GM21723 (cell line): ENCODE data around the gene PFN1.
"Not testable (repeated sequence)": the region's sequence is repeated elsewhere in the genome, so short reads cannot be mapped to it uniquely, and the experiment has no call there.

Experiments
- ATAC-seq: cut with Tn5 transposase; IDR thresholded peaks from one replicate; pipeline ENCODE4 v1.9.1; 2021; ENCODE audit warnings: mild to moderate bottlenecking, moderate library complexity; ENCODE audit not compliant: unreplicated experiment

Gene PFN1

DNA sequence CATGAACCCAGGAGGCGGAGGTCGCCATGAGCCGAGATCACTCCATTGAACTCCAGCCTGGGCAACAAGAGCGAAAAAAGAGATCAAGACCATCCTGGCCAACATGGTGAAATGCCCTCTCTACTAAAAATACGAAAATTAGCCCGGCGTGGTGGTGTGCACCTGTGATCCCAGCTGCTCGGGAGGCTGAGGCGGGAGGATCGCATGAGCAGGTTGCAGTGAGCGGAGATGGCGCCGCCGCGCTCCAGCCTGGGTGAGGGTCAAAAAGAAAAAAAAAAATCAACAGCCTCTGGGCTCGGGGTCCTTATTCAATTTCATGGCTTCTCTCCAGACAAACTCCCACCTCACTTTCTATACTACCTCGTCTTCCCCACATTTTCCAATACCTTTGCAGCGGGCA lies 19.4 kb downstream of the PFN1 start:
- no peak for ATAC-seq

GRCh38 chr17:4926577-4927335 lies 21.6 kb downstream of the PFN1 start:
- not testable (repeated sequence) for ATAC-seq

GRCh38 chr17:4921320-4921719 lies 27.0 kb downstream of the PFN1 start:
- no peak for ATAC-seq

DNA sequence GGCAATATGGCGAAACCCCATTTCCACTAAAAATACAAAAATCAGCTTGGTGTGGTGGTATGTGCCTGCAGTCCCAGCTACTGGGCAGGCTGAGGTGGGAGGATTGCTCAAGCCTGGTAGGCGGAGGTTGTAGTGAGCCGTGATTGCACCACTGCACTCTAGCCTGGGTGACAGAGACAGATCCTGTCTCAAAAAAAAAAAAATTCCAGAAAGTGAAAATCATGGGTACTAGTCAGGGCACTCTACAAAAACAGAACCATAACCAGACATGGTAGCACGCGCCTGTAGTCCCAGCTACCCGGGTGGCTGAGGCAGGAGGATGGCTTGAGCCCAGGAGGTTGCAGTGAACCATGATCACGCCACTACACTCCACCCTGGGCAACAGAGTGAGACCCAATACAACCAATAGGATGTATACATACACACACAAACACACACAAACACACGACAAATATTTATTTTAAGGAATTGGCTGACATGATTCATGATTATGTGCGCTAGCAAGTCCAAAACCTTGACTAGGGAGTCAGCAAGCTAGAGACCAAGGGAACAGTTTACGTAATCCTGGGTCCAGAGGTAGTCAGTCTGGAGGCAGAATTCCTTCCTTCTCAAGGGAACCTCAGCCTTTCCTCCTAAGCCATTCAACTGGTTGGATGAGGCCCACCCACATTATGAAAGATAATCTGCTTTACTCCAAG lies 27.8 kb downstream of the PFN1 start:
- no peak for ATAC-seq

GRCh38 chr17:4919511-4920047 lies 28.8 kb downstream of the PFN1 start:
- ATAC-seq: no peak

DNA sequence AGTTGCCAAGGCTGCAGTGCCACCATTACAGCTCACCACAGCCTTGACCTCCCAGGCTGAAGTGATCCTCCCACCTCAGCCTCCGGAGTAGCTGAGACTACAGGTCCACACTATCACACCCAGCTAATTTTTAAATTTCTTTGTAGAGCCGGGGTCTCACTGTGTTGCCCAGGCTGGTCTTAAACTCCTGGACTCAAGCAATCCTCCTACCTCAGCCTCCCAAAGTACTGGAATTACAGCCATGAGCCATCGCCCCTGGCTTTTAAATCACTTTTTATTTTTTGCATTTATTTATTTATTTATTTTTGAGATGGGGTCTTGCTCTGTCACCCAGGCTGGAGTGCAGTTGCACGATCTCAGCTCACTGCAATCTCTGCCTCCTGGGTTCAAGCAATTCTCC lies 33.8 kb downstream of the PFN1 start:
- not testable (repeated sequence) for ATAC-seq

GRCh38 chr17:4913994-4914393 lies 34.3 kb downstream of the PFN1 start:
- no peak for ATAC-seq

DNA sequence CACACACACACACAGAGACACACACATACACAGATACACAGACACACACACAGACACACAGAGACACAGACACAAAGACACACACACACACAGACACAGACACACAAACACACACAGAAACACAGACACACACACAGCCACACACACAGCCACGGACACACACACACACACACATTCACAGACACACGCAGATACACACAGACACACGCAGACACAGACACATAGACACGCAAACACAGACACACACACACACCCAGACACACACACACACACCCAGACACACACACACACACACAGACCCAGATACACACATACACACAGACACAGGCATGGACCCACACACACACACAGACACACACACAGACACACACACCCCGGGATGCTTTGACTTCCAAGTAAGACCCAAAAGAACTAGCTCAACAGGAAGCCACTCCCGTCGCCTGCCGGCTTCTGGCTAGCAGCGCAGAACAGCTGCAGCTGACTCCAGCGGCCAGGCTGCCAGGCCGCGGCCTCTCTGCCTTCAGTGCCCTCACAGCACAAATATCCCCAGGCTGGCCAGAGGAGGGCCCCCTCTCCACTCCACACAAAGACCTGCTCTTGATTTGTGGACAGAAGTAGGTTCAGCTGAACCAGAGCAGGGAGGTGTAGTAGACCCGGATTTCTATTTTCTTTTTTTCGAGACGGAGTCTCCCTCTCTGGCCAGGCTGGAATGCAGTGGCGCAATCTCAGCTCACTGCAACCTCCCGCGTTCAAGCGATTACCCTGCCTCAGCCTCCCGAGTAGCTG lies 39.4 kb downstream of the PFN1 start:
- ATAC-seq: no peak

GRCh38 chr17:4908301-4908700 lies 40.0 kb downstream of the PFN1 start:
- no peak for ATAC-seq

- ATAC-seq: not testable (repeated sequence)
Observed at GRCh38 chr17:4906642-4907041, 41.7 kb downstream of the PFN1 start.

- peak; percentile 43 for ATAC-seq
Observed at GRCh38 chr17:4903051-4903818, 45.1 kb downstream of the PFN1 start, which contains the start of gene CHRNE. Gene CHRNE (minus strand): TSS chr17:4903098. CDS start chr17:4903063, 35 bp downstream.

DNA sequence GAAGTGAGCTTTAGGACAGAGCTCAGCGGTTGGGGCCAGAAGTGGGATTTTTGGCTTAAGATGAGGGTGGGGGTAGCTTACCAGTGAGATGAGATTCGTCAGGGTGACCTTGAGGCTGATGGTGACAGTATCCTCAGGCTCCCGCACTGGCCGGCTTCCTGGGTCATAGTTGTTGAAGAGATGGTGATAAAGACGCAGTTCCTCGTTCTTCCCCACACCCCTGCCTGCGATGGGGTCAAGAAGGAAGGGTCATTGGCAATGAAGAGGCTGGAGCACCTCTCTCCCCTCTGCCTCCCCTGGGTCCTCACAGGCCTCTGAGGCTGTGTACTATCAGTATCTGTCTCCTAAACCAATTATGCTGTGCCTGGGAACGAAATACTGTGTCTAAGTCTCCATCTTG lies 45.8 kb downstream of the PFN1 start:
- no peak for ATAC-seq

DNA sequence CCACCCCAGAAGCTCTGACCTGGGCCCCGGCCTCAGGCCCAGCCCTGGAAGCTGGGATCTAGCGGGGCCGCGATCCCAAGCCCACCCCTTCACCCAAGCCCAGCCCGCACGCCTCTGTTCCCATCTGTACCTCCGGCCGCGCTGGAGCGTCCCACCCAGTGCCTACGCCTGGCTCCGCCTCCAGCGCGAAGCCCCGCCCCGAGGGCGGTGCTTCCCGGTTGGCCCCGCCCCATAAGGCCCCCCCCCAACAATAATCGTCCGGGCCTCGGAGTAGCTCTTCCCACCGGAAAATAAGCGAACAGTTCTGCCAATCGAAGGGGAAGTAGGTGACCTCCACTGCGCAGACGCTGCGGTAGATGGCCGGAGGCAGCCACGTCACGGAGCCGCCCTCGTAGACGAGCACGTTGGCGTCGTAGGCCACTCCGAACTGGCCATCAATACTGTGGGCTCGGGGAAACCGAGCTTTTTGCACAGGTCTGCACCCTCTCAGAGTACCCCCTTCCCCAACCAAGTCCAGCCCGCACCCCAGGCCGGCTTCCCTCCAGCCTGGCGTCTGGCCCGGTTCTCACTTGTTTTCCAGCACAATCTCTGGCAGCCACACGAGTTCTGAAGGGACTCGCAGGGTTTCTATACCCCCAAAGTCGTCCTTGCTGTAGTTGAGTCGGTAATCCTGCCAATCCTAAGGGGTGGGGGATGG lies 46.5 kb downstream of the PFN1 start:
- no peak for ATAC-seq

GRCh38 chr17:4901108-4901647 lies 47.2 kb downstream of the PFN1 start:
- ATAC-seq: no peak

DNA sequence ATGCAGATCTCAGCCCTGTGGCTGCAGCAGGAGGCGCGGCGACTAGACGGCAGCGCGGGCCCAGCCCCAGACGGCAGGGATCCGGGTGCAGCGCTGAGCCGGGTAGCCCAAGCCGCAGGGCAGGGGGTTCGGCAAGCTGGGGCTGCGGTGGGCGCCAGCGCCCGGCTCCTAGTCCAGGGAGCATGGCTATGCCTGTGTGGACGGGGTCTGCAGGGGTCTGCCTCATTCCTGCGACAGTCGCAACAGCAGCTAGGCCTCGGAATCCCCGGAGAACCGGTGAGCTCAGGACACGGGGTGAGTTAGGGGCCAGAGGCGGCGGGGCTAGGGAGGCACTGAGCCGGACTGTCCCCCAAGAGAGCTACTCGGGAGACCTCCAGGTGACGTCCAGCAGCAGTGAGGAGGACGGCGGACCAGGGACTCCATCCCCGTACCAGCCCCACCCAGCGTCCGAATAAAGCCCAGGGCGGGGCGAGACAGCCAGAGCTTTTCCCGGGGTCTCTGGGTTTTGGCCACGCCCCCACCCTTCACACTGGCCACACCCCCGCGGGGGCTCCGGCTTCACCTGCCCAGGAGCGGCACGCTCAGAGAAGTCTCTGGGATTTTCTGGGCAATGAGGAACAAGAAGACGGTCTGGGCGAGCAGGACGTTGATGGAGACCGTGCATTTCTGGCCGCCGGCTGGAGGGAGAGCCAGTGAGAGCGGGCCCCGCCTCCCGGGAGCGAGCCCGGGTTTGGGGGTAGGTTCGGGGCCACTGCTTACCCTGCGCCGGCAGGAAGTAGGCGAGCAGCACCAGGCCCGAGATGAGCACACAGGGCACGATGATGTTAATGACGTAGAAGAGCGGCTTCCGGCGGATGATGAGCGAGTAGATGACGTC lies 47.9 kb downstream of the PFN1 start:
- no peak for ATAC-seq

GRCh38 chr17:4899341-4900230 lies 48.7 kb downstream of the PFN1 start, which contains the start of gene C17orf107:
Gene C17orf107 (plus strand): TSS chr17:4899536. CDS start chr17:4899763, 227 bp downstream.
- no peak for ATAC-seq

DNA sequence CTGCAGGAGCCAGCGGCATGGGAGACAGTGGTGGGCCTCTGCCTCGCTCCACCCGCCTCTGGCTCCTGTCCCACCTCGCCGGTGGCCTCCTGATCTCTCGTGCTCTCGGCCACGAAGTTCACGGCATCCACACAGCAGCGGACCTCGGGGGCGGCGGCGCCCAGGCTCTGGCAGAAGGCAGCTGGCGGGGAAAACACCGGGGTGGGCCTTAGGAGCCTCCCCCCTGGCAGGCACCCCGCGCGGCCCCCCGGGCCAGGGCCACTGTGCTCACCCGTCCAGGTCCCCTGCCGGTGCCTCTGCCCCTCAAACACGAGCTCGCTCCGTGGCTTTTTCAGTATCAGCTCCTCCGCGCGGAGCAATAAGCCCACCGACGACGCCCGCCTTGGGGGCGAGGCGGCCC lies 49.4 kb downstream of the PFN1 start:
- no peak for ATAC-seq

DNA sequence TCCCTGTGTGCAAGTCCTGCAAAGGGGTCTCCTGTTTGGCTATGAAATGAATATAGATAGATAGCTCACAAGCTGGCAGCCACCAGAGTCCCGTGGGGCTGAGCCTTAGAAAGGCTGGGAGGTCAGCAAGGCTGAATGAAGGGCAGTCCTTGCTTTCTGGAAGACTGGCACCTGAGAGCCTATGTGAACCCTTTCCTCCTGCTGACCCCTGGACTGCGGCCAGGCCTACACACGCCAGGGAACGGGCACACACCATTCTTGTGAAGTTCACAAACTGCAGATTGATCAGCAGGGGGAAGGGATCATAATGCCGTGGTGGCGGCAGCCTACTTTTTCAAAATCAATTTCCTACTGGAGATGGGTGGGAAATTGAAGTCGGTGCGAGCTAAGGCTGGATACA lies 50.0 kb downstream of the PFN1 start:
- no peak for ATAC-seq
